Measurements from ENCODE around the gene STH.

Gene STH

DNA sequence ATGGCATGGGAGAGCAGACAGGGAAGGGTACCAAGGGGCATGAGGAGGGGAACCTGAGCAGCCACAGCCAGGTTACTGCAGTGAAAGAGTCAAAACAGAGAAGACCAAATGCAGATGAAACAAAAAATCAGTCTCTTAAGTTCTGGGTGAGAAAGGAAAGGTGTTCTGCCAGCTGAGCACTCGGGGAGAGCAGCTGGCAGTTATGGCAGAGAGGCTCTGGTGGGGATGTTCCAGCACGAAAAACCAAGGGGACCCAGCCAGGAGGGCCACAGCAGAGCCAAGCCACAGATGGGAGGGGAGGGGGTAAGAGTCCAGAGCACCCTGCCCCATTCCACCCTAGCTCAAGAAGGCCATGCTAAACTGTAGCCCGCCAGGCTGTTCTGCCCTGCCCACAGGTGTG lies 31.7 kb downstream of the STH start:
- H3K36me3 ChIP-seq (ENCODE audit: control insufficient read depth, insufficient read depth, low read length, severe bottlenecking): peaks cover 83% of the 10 kb centered on the region
- DNase-seq (ENCODE audit: low read depth): no peak
- no peaks in the 10 kb centered on the region for H3K9me3 ChIP-seq (ENCODE audit: control insufficient read depth, low read length)

DNA sequence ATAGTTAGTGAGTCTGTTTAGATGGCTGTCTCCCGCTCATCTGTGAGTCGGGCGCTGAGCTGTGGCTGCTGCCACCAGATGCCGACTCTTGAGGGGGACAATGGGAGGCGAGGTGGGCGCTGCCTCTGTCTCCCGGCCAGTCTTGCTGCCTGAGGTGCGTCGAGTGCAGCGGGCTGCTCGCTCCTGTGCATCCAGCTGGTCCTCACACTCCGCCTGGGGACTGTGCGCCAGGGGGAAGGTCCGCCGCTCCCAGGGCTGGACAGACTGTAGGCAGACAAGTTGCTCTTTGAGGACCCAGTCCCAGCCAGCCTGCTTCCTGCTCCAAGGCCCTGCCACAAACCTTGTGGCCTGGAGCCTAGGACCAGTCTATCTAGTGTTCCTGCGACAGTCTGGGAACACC lies 32.4 kb downstream of the STH start:
- H3K27me3 ChIP-seq (replicated peaks; ENCODE audit: control insufficient read depth, insufficient read depth, low read length): no peaks in the 10 kb centered on the region
- peaks cover 4% of the 10 kb centered on the region for H3K4me1 ChIP-seq (ENCODE audit: control insufficient read depth, insufficient read depth, low read length)
- no peak for DNase-seq (ENCODE audit: low read depth)
- no peak overlapping the region for H3K4me3 ChIP-seq (ENCODE audit: low read length)
- no peak overlapping the region for H3K9ac ChIP-seq (ENCODE audit: low read length)
- H3K9me3 ChIP-seq (ENCODE audit: control insufficient read depth, low read length): no peaks in the 10 kb centered on the region
- H3K36me3 ChIP-seq (ENCODE audit: control insufficient read depth, insufficient read depth, low read length, severe bottlenecking): peaks cover 85% of the 10 kb centered on the region

More for the DNA sequence above, 31.7 kb downstream of the STH start:
- no peak overlapping the region for H3K9ac ChIP-seq (ENCODE audit: low read length)
- no peaks in the 10 kb centered on the region for H3K27me3 ChIP-seq (replicated peaks; ENCODE audit: control insufficient read depth, insufficient read depth, low read length)
- H3K4me1 ChIP-seq (ENCODE audit: control insufficient read depth, insufficient read depth, low read length): peaks cover 4% of the 10 kb centered on the region
- no peak overlapping the region for H3K4me3 ChIP-seq (ENCODE audit: low read length)

DNA sequence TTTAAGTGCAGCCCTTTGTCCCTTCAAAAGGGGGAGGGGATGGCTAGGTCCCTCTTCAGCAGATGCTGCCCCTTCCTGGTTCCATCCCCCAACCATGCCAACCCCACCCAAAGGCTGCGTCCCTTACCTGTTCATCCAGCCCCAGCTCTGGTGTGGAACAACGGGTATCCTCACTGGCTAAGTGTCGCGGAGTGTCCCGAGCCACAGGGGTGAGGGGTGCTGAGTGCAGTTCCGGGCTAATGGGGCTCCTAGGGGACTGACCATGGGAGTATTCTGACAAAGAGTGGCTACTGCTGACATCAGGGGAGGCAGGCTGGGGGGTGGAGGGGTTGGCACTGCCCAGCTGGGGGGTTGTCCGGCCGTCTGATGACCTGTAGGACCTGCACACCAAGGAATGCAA lies 32.9 kb downstream of the STH start:
- Histone ChIP-seq H3K4me3 (ENCODE audit: low read length) (no peak overlapping the region), H3K27me3 (replicated peaks; ENCODE audit: control insufficient read depth, insufficient read depth, low read length) (no peaks in the 10 kb centered on the region), H3K4me1 (ENCODE audit: control insufficient read depth, insufficient read depth, low read length) (peaks cover 4% of the 10 kb centered on the region), H3K36me3 (ENCODE audit: control insufficient read depth, insufficient read depth, low read length, severe bottlenecking) (peaks cover 85% of the 10 kb centered on the region), H3K9me3 (ENCODE audit: control insufficient read depth, low read length) (no peaks in the 10 kb centered on the region), H3K9ac (ENCODE audit: low read length) (no peak overlapping the region)
- no peak for DNase-seq (ENCODE audit: low read depth)

DNA sequence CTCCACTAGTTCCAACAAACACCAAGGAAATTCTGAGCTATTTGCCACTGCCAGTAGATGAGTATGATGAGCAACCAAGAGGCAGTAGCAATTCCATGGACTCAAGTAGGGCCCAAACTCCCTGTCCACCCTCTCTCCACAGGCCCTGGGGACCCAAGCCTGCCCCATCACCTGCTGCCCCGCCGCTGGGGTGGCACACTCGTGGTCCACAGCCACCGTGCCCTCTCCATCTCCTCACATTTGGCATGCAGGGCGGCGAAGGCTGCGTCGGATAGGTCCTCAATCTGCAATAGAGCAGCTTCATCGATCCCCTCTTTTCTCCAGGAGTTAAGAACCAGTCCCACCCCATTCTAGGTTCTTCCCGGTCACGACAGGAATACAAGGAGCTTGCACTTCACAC lies 33.9 kb downstream of the STH start:
- Histone ChIP-seq H3K4me1 (ENCODE audit: control insufficient read depth, insufficient read depth, low read length) (peaks cover 4% of the 10 kb centered on the region), H3K9ac (ENCODE audit: low read length) (no peak overlapping the region), H3K36me3 (ENCODE audit: control insufficient read depth, insufficient read depth, low read length, severe bottlenecking) (peaks cover 90% of the 10 kb centered on the region), H3K9me3 (ENCODE audit: control insufficient read depth, low read length) (no peaks in the 10 kb centered on the region), H3K27me3 (replicated peaks; ENCODE audit: control insufficient read depth, insufficient read depth, low read length) (no peaks in the 10 kb centered on the region), H3K4me3 (ENCODE audit: low read length) (no peak overlapping the region)
- DNase-seq (ENCODE audit: low read depth): no peak

DNA sequence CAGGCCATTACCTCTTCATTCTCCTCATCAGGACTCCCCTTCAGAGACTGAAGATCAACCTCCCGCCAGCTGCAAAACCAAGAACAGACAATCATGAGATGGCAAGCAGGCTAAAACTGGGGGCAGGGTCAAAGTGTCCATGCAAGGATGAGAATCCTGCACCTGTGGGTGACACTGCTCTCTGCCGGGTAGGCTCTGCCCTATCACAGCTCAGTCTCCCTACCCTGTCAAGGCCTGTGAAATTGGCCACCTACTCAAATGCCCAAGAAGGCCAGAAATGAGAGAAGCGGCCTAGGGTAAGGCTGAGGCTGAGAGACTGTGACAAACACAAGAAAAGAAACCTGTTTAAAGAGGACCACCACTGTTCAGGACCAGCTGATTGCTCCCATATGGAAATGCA lies 34.3 kb downstream of the STH start:
- Histone ChIP-seq H3K9me3 (ENCODE audit: control insufficient read depth, low read length) (no peaks in the 10 kb centered on the region), H3K27me3 (replicated peaks; ENCODE audit: control insufficient read depth, insufficient read depth, low read length) (no peaks in the 10 kb centered on the region), H3K4me1 (ENCODE audit: control insufficient read depth, insufficient read depth, low read length) (peaks cover 4% of the 10 kb centered on the region), H3K4me3 (ENCODE audit: low read length) (no peak overlapping the region), H3K9ac (ENCODE audit: low read length) (no peak overlapping the region), H3K36me3 (ENCODE audit: control insufficient read depth, insufficient read depth, low read length, severe bottlenecking) (peaks cover 93% of the 10 kb centered on the region)
- no peak for DNase-seq (ENCODE audit: low read depth)

DNA sequence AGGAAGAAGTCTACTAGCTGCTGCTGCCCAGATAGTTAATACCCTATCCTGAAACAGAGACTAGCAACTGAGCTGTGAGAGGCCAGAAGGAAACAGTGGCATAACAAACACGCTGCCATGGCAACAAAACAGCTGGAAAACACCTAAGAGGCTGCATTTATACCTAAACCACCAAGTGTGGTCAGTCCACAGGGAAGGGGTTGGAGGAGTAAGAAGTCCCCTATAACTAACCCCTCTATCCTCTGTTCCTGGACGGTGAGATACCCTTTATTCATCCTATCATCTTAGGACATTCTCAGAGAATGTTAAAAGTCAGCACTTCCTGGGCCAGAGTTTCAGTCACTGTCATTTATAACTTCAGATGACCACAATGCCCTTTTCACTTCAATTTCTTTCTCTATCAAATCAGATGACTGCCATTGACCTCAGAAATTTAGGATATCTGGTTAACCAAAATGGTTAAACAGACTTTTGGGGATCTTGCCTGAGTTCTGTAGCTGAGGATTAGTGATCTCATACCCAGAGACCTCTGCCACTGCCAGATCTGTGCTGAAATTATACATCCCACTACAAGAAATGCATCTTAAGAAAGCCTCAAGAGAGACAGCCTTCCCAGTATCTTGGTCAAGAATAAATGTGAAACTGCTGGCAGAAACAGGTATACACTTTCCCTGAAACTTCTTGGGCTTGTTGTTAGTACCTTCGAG lies 36.2 kb downstream of the STH start:
- no peak for DNase-seq (ENCODE audit: low read depth)
- H3K27me3 ChIP-seq (replicated peaks; ENCODE audit: control insufficient read depth, insufficient read depth, low read length): no peaks in the 10 kb centered on the region
- no peaks in the 10 kb centered on the region for H3K9me3 ChIP-seq (ENCODE audit: control insufficient read depth, low read length)
- no peak overlapping the region for H3K9ac ChIP-seq (ENCODE audit: low read length)
- no peak overlapping the region for H3K4me3 ChIP-seq (ENCODE audit: low read length)
- H3K4me1 ChIP-seq (ENCODE audit: control insufficient read depth, insufficient read depth, low read length): peaks cover 4% of the 10 kb centered on the region
- H3K36me3 ChIP-seq (ENCODE audit: control insufficient read depth, insufficient read depth, low read length, severe bottlenecking): peaks cover 99% of the 10 kb centered on the region

DNA sequence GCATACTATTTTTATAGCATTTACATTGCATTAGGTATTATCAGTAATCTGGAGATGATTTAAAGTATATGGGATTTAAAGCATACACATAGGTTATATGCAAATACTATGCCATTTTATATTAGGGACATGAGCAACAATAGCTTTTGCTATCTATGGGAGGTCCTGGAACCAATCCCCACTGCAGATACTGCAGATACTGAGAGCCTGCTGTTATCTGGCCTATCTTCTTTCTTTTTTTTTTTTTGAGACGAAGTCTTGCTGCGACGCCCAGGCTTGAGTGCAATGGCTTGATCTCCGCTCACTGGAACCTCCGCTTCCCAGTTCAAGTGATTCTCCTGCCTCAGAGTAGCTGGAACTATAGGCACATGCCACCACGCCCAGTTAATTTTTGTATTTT lies 37.4 kb downstream of the STH start:
- H3K27me3 ChIP-seq (replicated peaks; ENCODE audit: control insufficient read depth, insufficient read depth, low read length): no peaks in the 10 kb centered on the region
- no peak overlapping the region for H3K4me3 ChIP-seq (ENCODE audit: low read length)
- peaks cover 98% of the 10 kb centered on the region for H3K36me3 ChIP-seq (ENCODE audit: control insufficient read depth, insufficient read depth, low read length, severe bottlenecking)
- no peak overlapping the region for H3K9ac ChIP-seq (ENCODE audit: low read length)
- DNase-seq (ENCODE audit: low read depth): no peak
- H3K4me1 ChIP-seq (ENCODE audit: control insufficient read depth, insufficient read depth, low read length): peaks cover 4% of the 10 kb centered on the region
- no peaks in the 10 kb centered on the region for H3K9me3 ChIP-seq (ENCODE audit: control insufficient read depth, low read length)

DNA sequence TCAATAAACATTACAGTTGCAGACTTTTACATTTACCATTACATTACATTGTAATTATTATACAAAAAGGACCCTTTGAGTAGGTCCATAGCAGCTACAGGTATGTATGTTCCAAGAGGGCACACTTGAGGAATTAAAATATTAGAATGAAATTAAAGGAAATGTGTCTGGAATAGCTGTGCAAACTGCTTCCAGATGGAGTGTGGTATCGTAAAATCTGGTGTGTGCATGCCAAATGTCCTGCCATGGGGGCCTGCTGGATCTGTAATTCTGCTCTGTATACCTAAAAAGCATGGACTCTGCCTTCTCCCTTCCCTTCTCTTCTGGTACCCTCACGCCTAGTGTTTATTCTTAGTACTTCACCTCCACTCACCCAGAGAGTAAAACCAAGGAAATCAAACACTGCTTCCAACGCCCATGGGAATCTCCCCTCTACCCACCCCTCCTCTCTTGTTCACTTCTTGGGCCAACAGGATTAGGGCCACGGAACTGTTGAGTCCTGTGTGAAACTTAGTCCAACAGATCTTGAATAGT lies 38.7 kb downstream of the STH start:
- Histone ChIP-seq H3K36me3 (ENCODE audit: control insufficient read depth, insufficient read depth, low read length, severe bottlenecking) (peaks cover 92% of the 10 kb centered on the region), H3K27me3 (replicated peaks; ENCODE audit: control insufficient read depth, insufficient read depth, low read length) (no peaks in the 10 kb centered on the region), H3K9ac (ENCODE audit: low read length) (no peak overlapping the region), H3K9me3 (ENCODE audit: control insufficient read depth, low read length) (no peaks in the 10 kb centered on the region), H3K4me1 (ENCODE audit: control insufficient read depth, insufficient read depth, low read length) (peaks cover 4% of the 10 kb centered on the region), H3K4me3 (ENCODE audit: low read length) (no peak overlapping the region)
- no peak for DNase-seq (ENCODE audit: low read depth)

DNA sequence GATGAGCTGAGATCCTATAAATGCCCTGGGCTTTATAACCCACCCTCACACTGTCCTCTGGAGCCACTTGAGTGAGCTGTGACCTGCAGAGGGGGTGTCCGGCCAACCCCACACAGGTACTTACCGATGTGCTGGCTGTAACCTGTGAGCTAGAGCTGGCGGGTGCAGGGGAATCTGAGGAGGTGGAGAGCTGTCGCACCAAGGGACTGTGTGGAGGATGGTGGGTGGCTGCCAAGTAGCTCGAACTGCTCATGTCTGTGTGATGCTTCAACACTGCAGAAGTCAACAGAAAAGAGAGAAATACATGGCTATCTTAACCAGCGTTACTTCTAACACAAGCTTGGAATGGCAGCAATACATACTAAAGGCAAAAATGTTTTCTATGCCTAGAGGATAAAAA lies 39.4 kb downstream of the STH start:
- DNase-seq (ENCODE audit: low read depth): no peak
- peaks cover 4% of the 10 kb centered on the region for H3K4me1 ChIP-seq (ENCODE audit: control insufficient read depth, insufficient read depth, low read length)
- H3K27me3 ChIP-seq (replicated peaks; ENCODE audit: control insufficient read depth, insufficient read depth, low read length): no peaks in the 10 kb centered on the region
- H3K9ac ChIP-seq (ENCODE audit: low read length): no peak overlapping the region
- peaks cover 86% of the 10 kb centered on the region for H3K36me3 ChIP-seq (ENCODE audit: control insufficient read depth, insufficient read depth, low read length, severe bottlenecking)
- H3K9me3 ChIP-seq (ENCODE audit: control insufficient read depth, low read length): no peaks in the 10 kb centered on the region
- H3K4me3 ChIP-seq (ENCODE audit: low read length): no peak overlapping the region

DNA sequence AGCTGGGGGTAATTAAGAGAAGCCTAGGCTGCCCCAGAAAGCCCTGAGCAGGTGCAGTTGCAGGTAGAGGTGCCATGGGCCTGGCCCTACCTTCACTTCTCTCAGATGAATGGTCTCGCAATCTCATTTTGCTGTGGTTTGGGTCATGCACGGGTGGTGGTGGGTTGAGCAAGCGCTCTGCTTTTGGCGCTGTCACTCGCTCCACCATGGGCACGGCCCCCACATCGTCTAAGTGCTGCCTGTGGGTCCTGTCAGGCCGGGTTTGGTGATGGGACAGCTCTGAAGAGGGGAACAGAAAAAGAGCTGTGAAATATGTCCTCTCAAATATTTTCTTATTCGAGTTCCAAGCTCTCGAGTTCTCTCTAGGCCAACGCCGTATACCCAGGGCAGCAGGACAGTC lies 39.9 kb downstream of the STH start:
- no peak for DNase-seq (ENCODE audit: low read depth)
- Histone ChIP-seq H3K36me3 (ENCODE audit: control insufficient read depth, insufficient read depth, low read length, severe bottlenecking) (peaks cover 82% of the 10 kb centered on the region), H3K27me3 (replicated peaks; ENCODE audit: control insufficient read depth, insufficient read depth, low read length) (no peaks in the 10 kb centered on the region), H3K9ac (ENCODE audit: low read length) (no peak overlapping the region), H3K4me3 (ENCODE audit: low read length) (no peak overlapping the region), H3K9me3 (ENCODE audit: control insufficient read depth, low read length) (no peaks in the 10 kb centered on the region), H3K4me1 (ENCODE audit: control insufficient read depth, insufficient read depth, low read length) (peaks cover 4% of the 10 kb centered on the region)

DNA sequence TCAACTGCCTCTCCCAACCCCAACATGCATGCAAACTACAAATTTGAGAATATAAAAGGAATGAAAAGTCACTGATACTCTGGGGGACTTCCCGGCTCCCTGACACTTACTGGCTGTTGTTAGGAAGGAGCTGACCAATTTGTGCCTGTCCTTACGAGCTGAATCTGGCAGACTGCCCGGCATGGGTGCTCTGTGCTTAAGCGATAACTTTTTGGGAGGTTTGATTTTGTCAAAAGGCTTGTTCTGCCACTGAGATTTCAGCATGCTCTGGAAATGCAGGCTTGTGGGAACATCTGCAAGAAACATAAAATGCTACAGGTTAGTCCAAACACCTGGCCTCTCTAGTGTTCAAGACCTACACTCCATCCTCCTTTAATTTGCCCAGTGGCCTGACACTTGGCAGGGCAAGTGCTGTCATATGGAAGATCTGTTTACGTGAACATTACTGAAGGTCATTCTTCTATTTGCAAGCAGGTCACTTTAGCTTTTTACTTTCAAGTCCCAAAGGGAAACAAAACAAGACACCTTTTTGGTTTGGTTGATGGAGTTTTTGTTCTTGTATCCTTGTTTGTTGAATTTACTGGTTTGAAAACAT lies 40.6 kb downstream of the STH start:
- no peaks in the 10 kb centered on the region for H3K27me3 ChIP-seq (replicated peaks; ENCODE audit: control insufficient read depth, insufficient read depth, low read length)
- H3K9me3 ChIP-seq (ENCODE audit: control insufficient read depth, low read length): no peaks in the 10 kb centered on the region
- H3K9ac ChIP-seq (ENCODE audit: low read length): no peak overlapping the region
- no peak overlapping the region for H3K4me3 ChIP-seq (ENCODE audit: low read length)
- no peak for DNase-seq (ENCODE audit: low read depth)
- H3K4me1 ChIP-seq (ENCODE audit: control insufficient read depth, insufficient read depth, low read length): peaks cover 8% of the 10 kb centered on the region
- H3K36me3 ChIP-seq (ENCODE audit: control insufficient read depth, insufficient read depth, low read length, severe bottlenecking): peaks cover 76% of the 10 kb centered on the region
